H1 (cell line): ENCODE measurements around the gene CYP26A1. TPM values are rescaled to one million over a fixed set of nuclear protein-coding genes. Genes with fewer than 3 reads are reported as not detected.

Experiments
- CEBPB ChIP-seq: IDR thresholded peaks from 2 replicates; pipeline ENCODE4 v1.6.1; 2012; ENCODE audit warnings: low read depth, low read length
- POLR2A ChIP-seq, 2 experiments: IDR thresholded peaks; 1 replicate in 1 of 2; 2 replicates in 1 of 2; pipeline ENCODE4 v1.6.1; 2011; ENCODE audit warnings: low read depth in 2 of 2, low read length in 2 of 2, mild to moderate bottlenecking in 2 of 2; ENCODE audit errors: control extremely low read depth in 1 of 2
- SIRT6 ChIP-seq: IDR thresholded peaks from one replicate; pipeline ENCODE4 v1.7.1; 2012; ENCODE audit warnings: low read length, inconsistent platforms
- polyA plus RNA-seq, 7 experiments: library from polyadenylated mRNA; depleted of rRNA in 3 of 7; stranded (reverse) in 5 of 7; unstranded in 2 of 7; fragments of >200 nt in 5 of 7; fragments of 200-250 nt in 2 of 7; gene quantifications; 1 replicate in 5 of 7; 2 replicates in 1 of 7; 4 replicates in 1 of 7; pipeline versions ENCODE4 v1.2.1 to v1.2.3, GENCODE V29; 2011 to 2013; ENCODE audit warnings: missing spikeins in 2 of 7, mixed read lengths in 2 of 7
- total RNA-seq: library from RNA; stranded (reverse); fragmentation: NEBNext Ultra II Directional; extraction: Animal tissue kit (Norgen Biotek cat#: 25700); gene quantifications from 2 replicates; pipeline ENCODE4 v1.2.1, GENCODE V29; 2021

The CYP26A1 gene
- total and polyA plus RNA-seq, 2 of the 8 experiments (the other 6 are each of a cell fraction or from before 2014, with no cell fraction given) = 5.0 to 9.1 TPM

- TF ChIP-seq POLR2A (IDR thresholded peaks at IDR 0.05; ENCODE audit: control extremely low read depth in 1 of 2, low read depth in 2 of 2, low read length in 2 of 2) (no peak), SIRT6 (no peak), CEBPB (no peak)
These were observed 14.8 kb downstream of the CYP26A1 start (continued) for GRCh38 chr10:93088466-93088865.
